Activated CD8-positive, alpha-beta memory T cell treated with anti-CD3 and anti-CD28 coated beads, Interleukin-2, amount 50 U/mL, for 24 hours (primary cell): ENCODE results near the gene MICAL3.

ENCODE experiments used
- DNase-seq: peaks from one replicate; pipeline ENCODE4 v3.0.0-alpha.2; 2020; ENCODE audit errors: extremely low read depth

Gene MICAL3

GRCh38 chr22:17972385-17973191 lies 51.8 kb downstream of the MICAL3 start:
- no peak for DNase-seq

GRCh38 chr22:17971711-17972110 lies 52.6 kb downstream of the MICAL3 start:
- DNase-seq, result no peak

- DNase-seq, result no peak
Observed at GRCh38 chr22:17970201-17970708, 54.1 kb downstream of the MICAL3 start.

- DNase-seq, result no peak
Observed at GRCh38 chr22:17969701-17970113, 54.7 kb downstream of the MICAL3 start.

GRCh38 chr22:17968126-17968525 lies 56.2 kb downstream of the MICAL3 start:
- no peak for DNase-seq

GRCh38 chr22:17966403-17966717 lies 58.0 kb downstream of the MICAL3 start:
- no peak for DNase-seq

- no peak for DNase-seq
Observed at GRCh38 chr22:17965538-17966402, 58.6 kb downstream of the MICAL3 start.

- DNase-seq, result no peak
Observed at GRCh38 chr22:17964643-17965042, 59.7 kb downstream of the MICAL3 start.

GRCh38 chr22:17964156-17964555 lies 60.2 kb downstream of the MICAL3 start:
- DNase-seq, result no peak

GRCh38 chr22:17963015-17963414 lies 61.3 kb downstream of the MICAL3 start:
- DNase-seq, result no peak

GRCh38 chr22:17962168-17962567 lies 62.2 kb downstream of the MICAL3 start:
- DNase-seq, result no peak

- no peak for DNase-seq
Observed at GRCh38 chr22:17961446-17961729, 63.0 kb downstream of the MICAL3 start.

- DNase-seq, result no peak
Observed at GRCh38 chr22:17960695-17961445, 63.5 kb downstream of the MICAL3 start.

GRCh38 chr22:17960011-17960410 lies 64.3 kb downstream of the MICAL3 start:
- DNase-seq, result no peak

GRCh38 chr22:17958166-17958565 lies 66.2 kb downstream of the MICAL3 start:
- DNase-seq, result no peak

- no peak for DNase-seq
Observed at GRCh38 chr22:17957693-17958092, 66.7 kb downstream of the MICAL3 start.

- no peak for DNase-seq
Observed at GRCh38 chr22:17957204-17957603, 67.2 kb downstream of the MICAL3 start.

- no peak for DNase-seq
Observed at GRCh38 chr22:17956630-17957029, 67.7 kb downstream of the MICAL3 start.

- no peak for DNase-seq
Observed at GRCh38 chr22:17955590-17956379, 68.6 kb downstream of the MICAL3 start.

GRCh38 chr22:17954860-17955587 lies 69.3 kb downstream of the MICAL3 start:
- DNase-seq, result no peak
